Upper lobe of left lung (tissue), 4 donors: Measurements from ENCODE around the gene RASA3.

Source experiments
- POLR2A ChIP-seq, 4 donors: fragments of 450-650 bp; IDR thresholded peaks; one replicate each; pipeline ENCODE4 v1.5.1; 2016 to 2017; ENCODE audit warnings: antibody characterized with exemption in 4 of 4, mild to moderate bottlenecking in 2 of 4
- POLR2AphosphoS5 ChIP-seq, 2 donors: sonication (generic); formaldehyde crosslinking; IDR thresholded peaks; one replicate each; pipeline ENCODE4 v1.5.1; 2017; ENCODE audit warnings: antibody characterized with exemption in 2 of 2
- TF ChIP-seq, protein P1 (sequence below), 6 experiments: fragments of 450-650 bp in 4 of 6; fragments of 200-600 bp in 2 of 6; sonication (generic) in 2 of 6; IDR thresholded peaks; one replicate each; pipeline ENCODE4 v1.5.1; 2016 to 2019; ENCODE audit warnings: antibody characterized with exemption in 6 of 6

GRCh38 chr13:114097212-114097892, 35.1 kb downstream of the RASA3 start:
- TF ChIP-seq, protein P1, sequence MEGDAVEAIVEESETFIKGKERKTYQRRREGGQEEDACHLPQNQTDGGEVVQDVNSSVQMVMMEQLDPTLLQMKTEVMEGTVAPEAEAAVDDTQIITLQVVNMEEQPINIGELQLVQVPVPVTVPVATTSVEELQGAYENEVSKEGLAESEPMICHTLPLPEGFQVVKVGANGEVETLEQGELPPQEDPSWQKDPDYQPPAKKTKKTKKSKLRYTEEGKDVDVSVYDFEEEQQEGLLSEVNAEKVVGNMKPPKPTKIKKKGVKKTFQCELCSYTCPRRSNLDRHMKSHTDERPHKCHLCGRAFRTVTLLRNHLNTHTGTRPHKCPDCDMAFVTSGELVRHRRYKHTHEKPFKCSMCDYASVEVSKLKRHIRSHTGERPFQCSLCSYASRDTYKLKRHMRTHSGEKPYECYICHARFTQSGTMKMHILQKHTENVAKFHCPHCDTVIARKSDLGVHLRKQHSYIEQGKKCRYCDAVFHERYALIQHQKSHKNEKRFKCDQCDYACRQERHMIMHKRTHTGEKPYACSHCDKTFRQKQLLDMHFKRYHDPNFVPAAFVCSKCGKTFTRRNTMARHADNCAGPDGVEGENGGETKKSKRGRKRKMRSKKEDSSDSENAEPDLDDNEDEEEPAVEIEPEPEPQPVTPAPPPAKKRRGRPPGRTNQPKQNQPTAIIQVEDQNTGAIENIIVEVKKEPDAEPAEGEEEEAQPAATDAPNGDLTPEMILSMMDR (IDR thresholded peaks at IDR 0.05) = no peak
- TF ChIP-seq POLR2A (IDR thresholded peaks at IDR 0.05) (no peak), POLR2AphosphoS5 (IDR thresholded peaks at IDR 0.05) (no peak)
